A673 (cell line): ENCODE results near the gene RHOC. TPM values are rescaled to one million over a fixed set of nuclear protein-coding genes. Genes with fewer than 3 reads are reported as not detected.

Experiments used
- BruUV-seq: library from RNA; stranded (reverse); fragments of 400-500 nt; replicated peaks from 2 replicates; lab custom pipeline; 2021; lab: Mats Ljungman, UMichigan
- CTCF ChIA-PET: fragments of 300-600 bp; sonication (Branson Sonifier 250); formaldehyde crosslinking; loops from one replicate; lab custom pipeline; 2022; ENCODE audit warnings: antibody characterized with exemption; lab: Charles Lee
- POLR2A ChIA-PET: fragments of 300-600 bp; sonication (Branson Sonifier 250); formaldehyde crosslinking; loops from one replicate; lab custom pipeline; 2022; ENCODE audit warnings: antibody characterized with exemption; ENCODE audit not compliant: low non-redundant PET; lab: Charles Lee
- DNase-seq: peaks from one replicate; pipeline ENCODE4 v3.0.0-alpha.2; 2015; ENCODE audit warnings: low spot score
- H3K27ac ChIP-seq: fragments of 200-600 bp; sonication (generic); 2 replicates; pipeline ENCODE4 v1.5.1; 2016; ENCODE audit warnings: mixed run types, low read depth, mild to moderate bottlenecking, mixed read lengths, antibody characterized with exemption, low read length; ENCODE audit not compliant: poor library complexity, severe bottlenecking
- H3K27me3 ChIP-seq: fragments of 200-600 bp; sonication (generic); replicated peaks from 2 replicates; pipeline ENCODE4 v1.6.1; 2017; ENCODE audit warnings: mixed run types, low read depth, mild to moderate bottlenecking, mixed read lengths, antibody characterized with exemption, low read length; ENCODE audit not compliant: insufficient read depth, poor library complexity
- H3K36me3 ChIP-seq: fragments of 200-600 bp; sonication (generic); 2 replicates; pipeline ENCODE4 v1.6.1; 2016; ENCODE audit warnings: mixed run types, mild to moderate bottlenecking, mixed read lengths, antibody characterized with exemption, low read length; ENCODE audit not compliant: insufficient read depth, poor library complexity, severe bottlenecking
- H3K4me1 ChIP-seq: fragments of 200-600 bp; sonication (generic); 2 replicates; pipeline ENCODE4 v1.6.1; 2017; ENCODE audit warnings: mixed run types, mild to moderate bottlenecking, mixed read lengths, antibody characterized with exemption, low read length; ENCODE audit not compliant: insufficient read depth, poor library complexity, severe bottlenecking
- H3K4me3 ChIP-seq: fragments of 200-600 bp; sonication (generic); 2 replicates; pipeline ENCODE4 v1.5.1; 2016; ENCODE audit warnings: low read depth, mixed run types, mild to moderate bottlenecking, mixed read lengths, low read length; ENCODE audit not compliant: poor library complexity, severe bottlenecking
- H3K9me3 ChIP-seq: fragments of 200-600 bp; sonication (generic); 2 replicates; pipeline ENCODE4 v1.6.1; 2016; ENCODE audit warnings: mixed run types, low read depth, mild to moderate bottlenecking, mixed read lengths, antibody characterized with exemption, low read length; ENCODE audit not compliant: poor library complexity, severe bottlenecking
- CTCF ChIP-seq: fragments of 300-800, 200-600 bp; sonication (generic); conservative IDR thresholded peaks from 2 replicates; pipeline ENCODE4 v1.5.1; 2017; ENCODE audit warnings: low read depth, mild to moderate bottlenecking, antibody characterized with exemption, low read length, moderate library complexity, mixed read lengths
- EZH2 ChIP-seq: fragments of 200-600 bp; sonication (generic); IDR thresholded peaks from 2 replicates; pipeline ENCODE4 v1.6.1; 2017; ENCODE audit warnings: borderline replicate concordance, low read depth, mild to moderate bottlenecking, mixed read lengths, antibody characterized with exemption, low read length; ENCODE audit not compliant: poor library complexity, severe bottlenecking
- intact Hi-C: fragments of 100-400 bp; cut with micrococcal nuclease; formaldehyde crosslinking; loops from one replicate; pipeline ENCODE4 v1.10.0; 2022; ENCODE audit not compliant: unreplicated experiment
- total RNA-seq: library from RNA; stranded (reverse); gene quantifications from 2 replicates; pipeline ENCODE4 v1.2.3, GENCODE V29; 2021

Gene RHOC
- total RNA-seq, 1 experiment from 2014 or later, result 54.3 TPM

- Histone ChIP-seq H3K4me1 (peaks cover 16% of the 10 kb centered on the region), H3K27ac (no peak overlapping the region), H3K36me3 (peaks cover 40% of the 10 kb centered on the region), H3K4me3 (no peak overlapping the region), H3K9me3 (no peaks in the 10 kb centered on the region), H3K27me3 (no peaks in the 10 kb centered on the region)
- intact Hi-C loops, result loop anchor here (10.0 kb wide), 1 partner anchor 47 kb away; no protein-coding TSS in a partner anchor
- CTCF ChIA-PET, result no interaction called here
- no peak for DNase-seq
- TF ChIP-seq EZH2 (no peak), CTCF (no peak)
- POLR2A ChIA-PET, result interaction anchor here (0.6 kb wide), 1 partner anchor 33 kb away, joined by 4 read pairs; no protein-coding TSS in a partner anchor
- BruUV-seq, result no TSS peak
Observed at GRCh38 chr1:112672009-112672408, 34.9 kb downstream of the RHOC start.

GRCh38 chr1:112666946-112667345 lies 40.0 kb downstream of the RHOC start:
- intact Hi-C loops, result no loop called here
- no TSS peak for BruUV-seq
- Histone ChIP-seq H3K4me1 (no peaks in the 10 kb centered on the region), H3K27ac (no peak overlapping the region), H3K9me3 (no peaks in the 10 kb centered on the region), H3K4me3 (no peak overlapping the region), H3K27me3 (no peaks in the 10 kb centered on the region), H3K36me3 (peaks cover 59% of the 10 kb centered on the region)
- ChIA-PET POLR2A (no interaction called here), CTCF (no interaction called here)
- no peak for DNase-seq
- no peak for TF ChIP-seq CTCF
- TF ChIP-seq EZH2, result no peak

- no peaks in the 10 kb centered on the region for H3K9me3 ChIP-seq
- TF ChIP-seq CTCF, result no peak
- TF ChIP-seq EZH2, result no peak
- no peaks in the 10 kb centered on the region for H3K4me1 ChIP-seq
- no peak for DNase-seq
- no peak overlapping the region for H3K4me3 ChIP-seq
- BruUV-seq, result no TSS peak
- CTCF ChIA-PET, result no interaction called here
- no peaks in the 10 kb centered on the region for H3K27me3 ChIP-seq
- H3K36me3 ChIP-seq, result peaks cover 69% of the 10 kb centered on the region
- no peak overlapping the region for H3K27ac ChIP-seq
- intact Hi-C loops, result no loop called here
- POLR2A ChIA-PET, result no interaction called here
Observed at GRCh38 chr1:112665857-112666256, 41.1 kb downstream of the RHOC start.
